DMS153 (cell line): ENCODE data around the gene ZCCHC24.

ENCODE experiments used
- DNase-seq: peaks from one replicate; lab custom pipeline; 2025; lab: John Stamatoyannopoulos, UW

Gene ZCCHC24

GRCh38 chr10:79431891-79432831 is 13.3 kb downstream of the ZCCHC24 start:
- DNase-seq, result no peak

GRCh38 chr10:79431428-79431827 is 14.0 kb downstream of the ZCCHC24 start:
- no peak for DNase-seq

GRCh38 chr10:79430936-79431335 is 14.5 kb downstream of the ZCCHC24 start:
- no peak for DNase-seq

GRCh38 chr10:79430325-79430905 is 15.0 kb downstream of the ZCCHC24 start:
- no peak for DNase-seq

GRCh38 chr10:79429751-79430150 is 15.7 kb downstream of the ZCCHC24 start:
- DNase-seq, result no peak

- DNase-seq, result no peak
These were observed 17.5 kb downstream of the ZCCHC24 start for GRCh38 chr10:79427965-79428364.

- no peak for DNase-seq
These were observed 20.3 kb downstream of the ZCCHC24 start for GRCh38 chr10:79425074-79425532.

GRCh38 chr10:79424221-79425073 is 21.0 kb downstream of the ZCCHC24 start:
- no peak for DNase-seq

GRCh38 chr10:79422178-79422892 is 23.1 kb downstream of the ZCCHC24 start:
- no peak for DNase-seq

- DNase-seq, result no peak
These were observed 24.3 kb downstream of the ZCCHC24 start for GRCh38 chr10:79420974-79421688.

- no peak for DNase-seq
These were observed 26.4 kb downstream of the ZCCHC24 start for GRCh38 chr10:79418886-79419595.

- DNase-seq, result no peak
These were observed 27.1 kb downstream of the ZCCHC24 start for GRCh38 chr10:79418274-79418673.

GRCh38 chr10:79417731-79418130 is 27.7 kb downstream of the ZCCHC24 start:
- no peak for DNase-seq

GRCh38 chr10:79417266-79417665 is 28.2 kb downstream of the ZCCHC24 start:
- DNase-seq, result no peak

GRCh38 chr10:79416578-79417255 is 28.7 kb downstream of the ZCCHC24 start:
- no peak for DNase-seq

- DNase-seq, result no peak
These were observed 29.5 kb downstream of the ZCCHC24 start for GRCh38 chr10:79415736-79416577.

- no peak for DNase-seq
These were observed 30.7 kb downstream of the ZCCHC24 start for GRCh38 chr10:79414714-79415113.

- DNase-seq, result no peak
These were observed 32.2 kb downstream of the ZCCHC24 start for GRCh38 chr10:79413196-79413595.

GRCh38 chr10:79412516-79412915 is 32.9 kb downstream of the ZCCHC24 start:
- DNase-seq, result no peak
